H9 (cell line): Measurements from ENCODE around the gene KIZ. TPM values are rescaled to one million over a fixed set of nuclear protein-coding genes. Genes with fewer than 3 reads are reported as not detected.

Experiments
- DNase-seq: peaks from one replicate; pipeline ENCODE4 v3.0.0-alpha.2; 2017
- H2AFZ ChIP-seq: one replicate; pipeline ENCODE4 v1.6.1; 2013; ENCODE audit warnings: mild to moderate bottlenecking, low read length, control low read depth, moderate library complexity
- H2AK5ac ChIP-seq: 2 replicates; pipeline ENCODE4 v1.6.1; 2013; ENCODE audit warnings: low read length, control low read depth, mixed read lengths; ENCODE audit not compliant: insufficient read length
- H2BK120ac ChIP-seq: one replicate; pipeline ENCODE4 v1.6.1; 2013; ENCODE audit warnings: low read depth, mild to moderate bottlenecking, low read length, control low read depth, inconsistent platforms; ENCODE audit not compliant: poor library complexity, severe bottlenecking
- H2BK12ac ChIP-seq: 2 replicates; pipeline ENCODE4 v1.6.1; 2013; ENCODE audit warnings: low read length, control low read depth, mixed read lengths, low read depth; ENCODE audit not compliant: insufficient read length
- H2BK15ac ChIP-seq: 2 replicates; pipeline ENCODE4 v1.6.1; 2013; ENCODE audit warnings: low read depth, low read length, control low read depth
- H2BK20ac ChIP-seq: one replicate; pipeline ENCODE4 v1.6.1; 2013; ENCODE audit warnings: low read depth, mild to moderate bottlenecking, low read length, control low read depth, inconsistent platforms; ENCODE audit not compliant: poor library complexity, severe bottlenecking
- H2BK5ac ChIP-seq: 2 replicates; pipeline ENCODE4 v1.6.1; 2013; ENCODE audit warnings: low read length, control low read depth, mixed read lengths; ENCODE audit not compliant: insufficient read length
- H3K14ac ChIP-seq: 2 replicates; pipeline ENCODE4 v1.6.1; 2013; ENCODE audit warnings: low read length, control low read depth; ENCODE audit not compliant: insufficient read depth
- H3K18ac ChIP-seq: 2 replicates; pipeline ENCODE4 v1.6.1; 2013; ENCODE audit warnings: low read depth, mild to moderate bottlenecking, mixed read lengths, low read length, control low read depth; ENCODE audit not compliant: insufficient read length
- H3K23ac ChIP-seq: 2 replicates; pipeline ENCODE4 v1.6.1; 2013; ENCODE audit warnings: low read length, control low read depth, mixed read lengths, low read depth; ENCODE audit not compliant: insufficient read length
- H3K23me2 ChIP-seq: 2 replicates; pipeline ENCODE4 v1.6.1; 2013; ENCODE audit warnings: low read depth, mild to moderate bottlenecking, mixed read lengths, low read length, control low read depth; ENCODE audit not compliant: insufficient read length, poor library complexity, severe bottlenecking
- H3K27ac ChIP-seq: 2 replicates; pipeline ENCODE4 v1.5.1; 2013; ENCODE audit warnings: low read length, control low read depth, mixed read lengths, low read depth; ENCODE audit not compliant: insufficient read length
- H3K27me3 ChIP-seq: 2 replicates; pipeline ENCODE4 v1.6.1; 2013; ENCODE audit warnings: low read length, control low read depth, inconsistent platforms; ENCODE audit not compliant: insufficient read depth
- H3K4ac ChIP-seq: 2 replicates; pipeline ENCODE4 v1.6.1; 2013; ENCODE audit warnings: low read depth, mild to moderate bottlenecking, control low read depth, inconsistent platforms, low read length, moderate library complexity
- H3K4me1 ChIP-seq: 2 replicates; pipeline ENCODE4 v1.6.1; 2013; ENCODE audit warnings: low read length, control low read depth, inconsistent platforms; ENCODE audit not compliant: insufficient read depth
- H3K4me2 ChIP-seq: 2 replicates; pipeline ENCODE4 v1.6.1; 2013; ENCODE audit warnings: low read length, control low read depth, mixed read lengths; ENCODE audit not compliant: insufficient read length, insufficient read depth
- H3K56ac ChIP-seq: 2 replicates; pipeline ENCODE4 v1.6.1; 2013; ENCODE audit warnings: low read depth, mild to moderate bottlenecking, mixed read lengths, low read length, control low read depth; ENCODE audit not compliant: insufficient read length
- H3K79me1 ChIP-seq: 2 replicates; pipeline ENCODE4 v1.6.1; 2013; ENCODE audit warnings: low read depth, mild to moderate bottlenecking, moderate library complexity, low read length, control low read depth, inconsistent platforms; ENCODE audit not compliant: insufficient read depth, poor library complexity, severe bottlenecking
- H3K79me2 ChIP-seq: 2 replicates; pipeline ENCODE4 v1.6.1; 2013; ENCODE audit warnings: low read length, control low read depth, inconsistent platforms; ENCODE audit not compliant: insufficient read depth
- H3K9ac ChIP-seq: 2 replicates; pipeline ENCODE4 v1.6.1; 2013; ENCODE audit warnings: low read length, control low read depth, mixed read lengths; ENCODE audit not compliant: insufficient read length; ENCODE audit errors: extremely low read depth
- H3K9me3 ChIP-seq: one replicate; pipeline ENCODE4 v1.6.1; 2013; ENCODE audit warnings: low read depth, low read length, inconsistent platforms; ENCODE audit not compliant: control insufficient read depth
- H3T11ph ChIP-seq: one replicate; pipeline ENCODE4 v1.6.1; 2013; ENCODE audit warnings: mild to moderate bottlenecking, low read length, control low read depth, inconsistent platforms
- H4K20me1 ChIP-seq: one replicate; pipeline ENCODE4 v1.6.1; 2013; ENCODE audit not compliant: control insufficient read depth, insufficient read length, insufficient read depth
- H4K5ac ChIP-seq: 2 replicates; pipeline ENCODE4 v1.6.1; 2013; ENCODE audit warnings: low read depth, mild to moderate bottlenecking, mixed read lengths, low read length, control low read depth; ENCODE audit not compliant: insufficient read length
- H4K8ac ChIP-seq: replicated peaks from 2 replicates; pipeline ENCODE4 v1.6.1; 2013; ENCODE audit warnings: low read length, control low read depth, mixed read lengths, low read depth; ENCODE audit not compliant: insufficient read length
- H4K91ac ChIP-seq: 2 replicates; pipeline ENCODE4 v1.6.1; 2013; ENCODE audit warnings: low read depth, mild to moderate bottlenecking, moderate library complexity, mixed read lengths, low read length, control low read depth; ENCODE audit not compliant: insufficient read length
- H3K27ac Mint-ChIP-seq, 3 experiments: 2 replicates in 2 of 3; 3 replicates in 1 of 3; pipeline ENCODE4 v1.8.0; 2020 to 2021; ENCODE audit warnings: mixed read lengths in 3 of 3, mild to moderate bottlenecking in 1 of 3, moderate library complexity in 1 of 3
- H3K27me3 Mint-ChIP-seq: 2 replicates; pipeline ENCODE4 v1.8.0; 2021; ENCODE audit warnings: low read depth, mild to moderate bottlenecking, moderate library complexity, mixed read lengths
- H3K36me3 Mint-ChIP-seq, 3 experiments: 2 replicates in 2 of 3; 3 replicates in 1 of 3; pipeline ENCODE4 v1.8.0; 2020 to 2021; ENCODE audit warnings: low read depth in 3 of 3, mixed read lengths in 3 of 3; ENCODE audit not compliant: insufficient read depth in 1 of 3
- H3K4me1 Mint-ChIP-seq, 2 experiments: 2 replicates each; pipeline ENCODE4 v1.8.0; 2020; ENCODE audit warnings: mixed read lengths in 2 of 2
- H3K4me3 Mint-ChIP-seq, 2 experiments: 2 replicates in 1 of 2; 3 replicates in 1 of 2; pipeline ENCODE4 v1.8.0; 2020 to 2021; ENCODE audit warnings: mild to moderate bottlenecking in 2 of 2, mixed read lengths in 2 of 2, moderate library complexity in 1 of 2
- H3K9me3 Mint-ChIP-seq, 2 experiments: 2 replicates in 1 of 2; 3 replicates in 1 of 2; pipeline ENCODE4 v1.8.0; 2020; ENCODE audit warnings: mild to moderate bottlenecking in 2 of 2, mixed read lengths in 2 of 2, moderate library complexity in 1 of 2
- WGBS: extraction: QIAGEN DNeasy Blood & Tissue Kit; methylation state at CpG from one replicate; pipeline ENCODE4 v1.1.7; 2013; ENCODE audit warnings: missing lambda C conversion rate, low lambda C conversion rate, mixed read lengths; ENCODE audit not compliant: insufficient read length; ENCODE audit errors: extremely low coverage; 5-methylcytosine and 5-hydroxymethylcytosine counted together
- total RNA-seq: library from RNA; stranded (reverse); gene quantifications from 2 replicates; pipeline ENCODE4 v1.2.1, GENCODE V29; 2021
- TF ChIP-seq, protein P1 (sequence below): fragments of 200-600 bp; sonication (generic); conservative IDR thresholded peaks from 3 replicates; pipeline ENCODE4 v1.8.0; 2021; ENCODE audit warnings: antibody characterized with exemption, mild to moderate bottlenecking

Gene KIZ
- total RNA-seq, 1 experiment from 2014 or later, result 29.3 TPM

GRCh38 chr20:21118138-21118537, 7.7 kb upstream of the KIZ start:
- H4K8ac ChIP-seq, result no peak overlapping the region
- no peak overlapping the region for H2AK5ac ChIP-seq
- H2BK120ac ChIP-seq, result no peak overlapping the region
- H3K4me2 ChIP-seq, result no peak overlapping the region
- Mint-ChIP-seq H3K4me3 (no peak overlapping the region), H3K9me3 (peaks cover 4 to 5% of the 10 kb centered on the region in 2 experiments; a peak in 3 of 5 replicates), H3K27me3 (peaks cover 8% of the 10 kb centered on the region), H3K4me1 (peaks cover 0 to 9% of the 10 kb centered on the region in 2 experiments; a peak in 2 of 4 replicates), H3K36me3 (peaks cover 0 to 5% (median 5%) of the 10 kb centered on the region in 3 experiments; a peak in 4 of 7 replicates), H3K27ac (no peak overlapping the region)
- H3K27me3 ChIP-seq, result no peaks in the 10 kb centered on the region
- no peak overlapping the region for H3K9ac ChIP-seq
- no peak overlapping the region for H3K18ac ChIP-seq
- H4K20me1 ChIP-seq, result no peaks in the 10 kb centered on the region
- no peaks in the 10 kb centered on the region for H3K9me3 ChIP-seq
- H2AFZ ChIP-seq, result no peak overlapping the region
- no peak overlapping the region for H4K91ac ChIP-seq
- H3K4me1 ChIP-seq, result no peaks in the 10 kb centered on the region
- H3K14ac ChIP-seq, result no peak overlapping the region
- no peak overlapping the region for H2BK5ac ChIP-seq
- no peak overlapping the region for H3K27ac ChIP-seq
- no peak overlapping the region for H2BK20ac ChIP-seq
- H3K23me2 ChIP-seq, result no peaks in the 10 kb centered on the region
- TF ChIP-seq, protein P1, sequence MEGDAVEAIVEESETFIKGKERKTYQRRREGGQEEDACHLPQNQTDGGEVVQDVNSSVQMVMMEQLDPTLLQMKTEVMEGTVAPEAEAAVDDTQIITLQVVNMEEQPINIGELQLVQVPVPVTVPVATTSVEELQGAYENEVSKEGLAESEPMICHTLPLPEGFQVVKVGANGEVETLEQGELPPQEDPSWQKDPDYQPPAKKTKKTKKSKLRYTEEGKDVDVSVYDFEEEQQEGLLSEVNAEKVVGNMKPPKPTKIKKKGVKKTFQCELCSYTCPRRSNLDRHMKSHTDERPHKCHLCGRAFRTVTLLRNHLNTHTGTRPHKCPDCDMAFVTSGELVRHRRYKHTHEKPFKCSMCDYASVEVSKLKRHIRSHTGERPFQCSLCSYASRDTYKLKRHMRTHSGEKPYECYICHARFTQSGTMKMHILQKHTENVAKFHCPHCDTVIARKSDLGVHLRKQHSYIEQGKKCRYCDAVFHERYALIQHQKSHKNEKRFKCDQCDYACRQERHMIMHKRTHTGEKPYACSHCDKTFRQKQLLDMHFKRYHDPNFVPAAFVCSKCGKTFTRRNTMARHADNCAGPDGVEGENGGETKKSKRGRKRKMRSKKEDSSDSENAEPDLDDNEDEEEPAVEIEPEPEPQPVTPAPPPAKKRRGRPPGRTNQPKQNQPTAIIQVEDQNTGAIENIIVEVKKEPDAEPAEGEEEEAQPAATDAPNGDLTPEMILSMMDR, result no peak
- no CpG with 5 or more reads among the region's 4 CpGs for WGBS
- no peak overlapping the region for H3K4ac ChIP-seq
- H3K56ac ChIP-seq, result no peak overlapping the region
- no peak overlapping the region for H3T11ph ChIP-seq
- H4K5ac ChIP-seq, result no peak overlapping the region
- H2BK12ac ChIP-seq, result no peak overlapping the region
- no peak overlapping the region for H3K23ac ChIP-seq
- H3K79me2 ChIP-seq, result no peaks in the 10 kb centered on the region
- H2BK15ac ChIP-seq, result no peak overlapping the region
- H3K79me1 ChIP-seq, result no peaks in the 10 kb centered on the region
- no peak for DNase-seq
